Cardiac fibroblast (primary cell): Measurements from ENCODE around the gene EXD2.

Experiments used
- DNase-seq, 2 donors: peaks; one replicate each; pipeline versions ENCODE4 v3.0.0 to v3.0.0-alpha.2; 2010; ENCODE audit warnings: low read depth in 2 of 2
- H3K4me3 ChIP-seq, 2 donors: replicated peaks in 1 of 2; 1 replicate in 1 of 2; 2 replicates in 1 of 2; pipeline ENCODE4 v1.5.1; 2011; ENCODE audit warnings: low read depth in 2 of 2, low read length in 2 of 2, mild to moderate bottlenecking in 2 of 2, moderate library complexity in 1 of 2
- TF ChIP-seq, protein P1 (sequence below): IDR thresholded peaks from one replicate; pipeline ENCODE4 v1.5.1; 2011; ENCODE audit warnings: low read depth, mild to moderate bottlenecking, low read length, inconsistent platforms

EXD2 gene

DNA sequence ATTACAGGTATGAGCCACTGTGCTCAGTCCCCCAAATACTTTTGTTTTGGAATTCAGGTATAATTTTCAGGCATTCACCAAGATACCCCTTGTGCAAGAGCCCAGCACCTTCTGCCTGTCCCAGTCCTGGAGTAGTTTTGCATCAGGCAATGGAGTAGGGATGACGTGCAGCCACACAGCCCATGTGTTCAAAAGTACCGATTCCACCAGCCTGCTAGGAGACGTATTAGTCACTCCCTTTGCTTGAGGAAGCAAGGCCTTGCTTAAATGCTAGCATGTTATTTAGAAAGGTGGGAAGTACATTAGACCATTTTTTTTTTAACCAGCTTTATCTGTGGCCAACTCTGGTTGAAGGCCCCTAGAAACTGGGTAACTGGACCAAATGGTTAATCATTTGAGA lies 53.6 kb downstream of the EXD2 start:
- DNase-seq: no peak
- TF ChIP-seq, protein P1, sequence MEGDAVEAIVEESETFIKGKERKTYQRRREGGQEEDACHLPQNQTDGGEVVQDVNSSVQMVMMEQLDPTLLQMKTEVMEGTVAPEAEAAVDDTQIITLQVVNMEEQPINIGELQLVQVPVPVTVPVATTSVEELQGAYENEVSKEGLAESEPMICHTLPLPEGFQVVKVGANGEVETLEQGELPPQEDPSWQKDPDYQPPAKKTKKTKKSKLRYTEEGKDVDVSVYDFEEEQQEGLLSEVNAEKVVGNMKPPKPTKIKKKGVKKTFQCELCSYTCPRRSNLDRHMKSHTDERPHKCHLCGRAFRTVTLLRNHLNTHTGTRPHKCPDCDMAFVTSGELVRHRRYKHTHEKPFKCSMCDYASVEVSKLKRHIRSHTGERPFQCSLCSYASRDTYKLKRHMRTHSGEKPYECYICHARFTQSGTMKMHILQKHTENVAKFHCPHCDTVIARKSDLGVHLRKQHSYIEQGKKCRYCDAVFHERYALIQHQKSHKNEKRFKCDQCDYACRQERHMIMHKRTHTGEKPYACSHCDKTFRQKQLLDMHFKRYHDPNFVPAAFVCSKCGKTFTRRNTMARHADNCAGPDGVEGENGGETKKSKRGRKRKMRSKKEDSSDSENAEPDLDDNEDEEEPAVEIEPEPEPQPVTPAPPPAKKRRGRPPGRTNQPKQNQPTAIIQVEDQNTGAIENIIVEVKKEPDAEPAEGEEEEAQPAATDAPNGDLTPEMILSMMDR: no peak
- H3K4me3 ChIP-seq: no peak overlapping the region

DNA sequence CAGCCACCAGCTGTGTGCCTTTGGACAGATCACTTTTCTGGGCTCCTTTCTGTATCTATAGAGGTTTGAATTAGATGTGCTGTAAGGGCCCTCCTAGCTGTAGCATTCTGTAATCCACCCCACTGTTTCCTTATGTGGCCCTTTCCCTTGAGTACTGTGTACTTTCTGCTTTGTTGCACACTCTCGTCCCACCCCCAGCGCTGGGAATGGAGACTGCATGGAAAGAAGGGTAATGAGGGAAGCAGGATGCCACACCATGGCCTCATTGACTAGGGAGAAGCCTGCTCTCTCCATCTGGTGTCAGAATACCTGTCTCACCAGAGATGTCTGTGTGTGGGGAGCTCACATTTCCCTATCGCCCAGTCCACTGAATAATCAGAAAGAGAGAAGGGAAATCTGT lies 55.0 kb downstream of the EXD2 start:
- H3K4me3 ChIP-seq: no peak overlapping the region
- TF ChIP-seq, protein P1: no peak
- DNase-seq: no peak

DNA sequence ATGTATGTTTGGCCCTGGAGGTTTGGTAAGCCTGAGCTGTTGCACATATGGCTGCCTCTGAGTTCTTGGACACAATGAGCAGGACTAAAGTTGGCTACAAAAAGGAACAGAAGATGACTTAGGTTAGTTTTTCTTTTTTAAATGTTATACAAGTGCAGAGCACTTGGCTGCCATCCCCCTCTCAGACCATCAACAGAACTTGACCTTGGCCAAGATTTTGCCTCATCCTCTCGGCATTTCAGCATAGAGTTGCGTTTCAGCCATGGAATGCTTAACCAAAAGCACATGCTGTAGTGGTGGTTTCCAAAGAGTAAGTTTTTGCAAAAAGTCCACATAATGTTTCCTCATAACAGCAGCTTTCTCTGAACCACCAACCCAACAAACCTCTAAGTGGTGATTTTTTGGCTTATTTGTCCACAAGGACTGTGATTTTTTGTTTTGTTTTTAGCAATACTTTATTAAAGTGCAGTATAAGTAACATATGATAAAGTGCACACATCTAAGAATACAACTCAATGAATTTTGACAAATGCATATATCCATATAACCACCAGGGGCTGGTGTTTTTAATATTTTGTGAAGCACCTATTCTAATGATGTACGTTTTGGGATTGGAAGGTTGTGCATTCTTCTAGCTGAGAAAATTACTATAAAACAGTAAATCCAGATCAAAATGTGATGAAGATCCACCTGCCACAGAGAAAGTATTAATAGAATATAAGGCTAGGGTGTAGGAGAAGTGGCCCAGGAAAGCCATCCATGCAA lies 56.6 kb downstream of the EXD2 start:
- TF ChIP-seq, protein P1: peak; percentile 41
- peak; percentile 77 to 83 for DNase-seq
- H3K4me3 ChIP-seq: no peak overlapping the region

DNA sequence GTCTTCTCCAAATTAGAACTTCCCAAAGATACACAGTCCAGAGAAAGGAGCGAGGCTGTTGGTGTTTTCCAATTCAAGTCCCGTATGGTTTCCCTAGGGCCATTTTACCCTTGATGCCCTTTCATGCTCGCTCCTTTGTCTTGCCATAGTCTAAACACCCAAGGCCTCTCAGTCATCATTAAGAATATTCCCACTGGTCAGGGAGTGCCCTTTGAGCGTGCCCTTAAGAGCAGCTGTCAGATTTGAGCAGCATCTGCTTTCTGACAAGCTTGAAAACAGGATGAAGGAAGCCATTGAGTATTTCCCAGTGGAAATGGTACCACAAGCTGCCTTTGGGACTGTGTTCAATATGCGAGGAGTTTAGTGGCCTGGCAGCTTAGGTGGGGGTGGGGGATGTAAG lies 58.3 kb downstream of the EXD2 start:
- no peak for DNase-seq
- TF ChIP-seq, protein P1: no peak
- no peak overlapping the region for H3K4me3 ChIP-seq

DNA sequence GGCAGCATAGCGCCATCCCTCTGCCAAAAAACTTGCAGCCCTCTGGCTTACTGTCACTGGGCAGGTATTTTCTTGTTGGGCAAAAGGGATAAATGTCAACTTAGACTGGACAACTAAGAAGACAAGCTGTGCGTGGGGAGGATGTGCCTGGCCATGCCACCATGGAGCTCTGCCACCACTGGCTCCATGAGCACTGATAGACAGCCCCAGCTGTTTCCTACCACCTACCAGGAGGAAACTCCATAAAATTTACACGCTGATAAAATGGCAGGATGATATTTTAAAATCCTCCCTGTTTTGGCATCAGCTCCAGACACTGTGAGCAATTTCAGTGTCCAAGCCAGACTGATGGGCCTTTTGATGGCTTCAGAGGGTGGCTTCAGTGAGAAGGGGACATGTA lies 61.6 kb downstream of the EXD2 start:
- no peak for DNase-seq
- TF ChIP-seq, protein P1: no peak
- no peak overlapping the region for H3K4me3 ChIP-seq

DNA sequence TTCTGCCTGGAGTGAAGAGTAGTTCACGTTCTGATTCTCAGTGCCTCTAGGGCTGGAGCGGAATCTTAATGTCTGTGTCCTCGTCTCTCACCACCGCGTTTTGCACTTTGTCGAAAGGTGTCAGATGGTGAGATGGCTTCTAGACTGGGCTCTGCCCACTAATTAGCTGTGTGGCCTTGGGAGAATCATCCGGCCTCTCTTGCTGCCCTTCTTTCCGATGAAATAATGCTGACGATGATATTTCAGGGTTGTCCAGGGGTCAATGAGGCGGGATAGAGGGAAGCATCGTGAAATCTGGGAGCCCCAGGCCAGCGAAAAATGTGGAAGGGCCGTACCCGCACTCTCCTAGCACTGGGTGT lies 67.8 kb downstream of the EXD2 start:
- DNase-seq: no peak
- H3K4me3 ChIP-seq: peak overlapping the region; percentile 39 to 55
- TF ChIP-seq, protein P1: no peak
